Measurements from ENCODE around the gene HNRNPLL. TPM values are rescaled to one million over a fixed set of nuclear protein-coding genes. Genes with fewer than 3 reads are reported as not detected.

The HNRNPLL gene
- total and polyA plus RNA-seq, 4 donors: 7.7 to 18.3 (median 13.1) TPM

- H3K9me3 ChIP-seq (ENCODE audit: control insufficient read depth in 4 of 4, low read length in 3 of 4): no peaks in the 10 kb centered on the region
- H3K36me3 ChIP-seq (ENCODE audit: control insufficient read depth in 4 of 4, insufficient read depth in 3 of 4, low read depth in 1 of 4, low read length in 3 of 4): no peaks in the 10 kb centered on the region
- no peak for TF ChIP-seq JUND (IDR thresholded peaks at IDR 0.05)
- TF ChIP-seq CTCF (IDR thresholded peaks at IDR 0.05; ENCODE audit: low read depth, low read length, missing input control): no peak
- TF ChIP-seq SP1 (IDR thresholded peaks at IDR 0.05): no peak
- no peak for TF ChIP-seq RXRA (IDR thresholded peaks at IDR 0.05)
- no peak for TF ChIP-seq RAD21 (IDR thresholded peaks at IDR 0.05)
- TF ChIP-seq YY1 (IDR thresholded peaks at IDR 0.05): peak; percentile 6
- H3K27me3 ChIP-seq (ENCODE audit: control insufficient read depth in 4 of 4, insufficient read depth in 4 of 4, low read length in 3 of 4): no peaks in the 10 kb centered on the region
- H3K27ac ChIP-seq (ENCODE audit: low read depth in 1 of 2, low read length in 2 of 2): peak overlapping the region; percentile 87 to 92
- H3K9ac ChIP-seq (ENCODE audit: low read depth in 1 of 2, low read length in 2 of 2): peak overlapping the region; percentile 56 to 86
- H3K4me1 ChIP-seq (ENCODE audit: control insufficient read depth in 4 of 4, insufficient read depth in 4 of 4, low read length in 3 of 4): peaks cover 4 to 17% (median 9%) of the 10 kb centered on the region in 4 donors
- WGBS: 2% methylated on average over 25 of the region's 25 CpGs
- DNase-seq (ENCODE audit: low spot score): no peak
- H3K4me3 ChIP-seq (ENCODE audit: low read depth in 1 of 3, low read length in 3 of 3): peak overlapping the region; percentile 86 to 98 (median 87)
Observed at GRCh38 chr2:38601463-38602135, 1.1 kb downstream of the HNRNPLL start.

DNA sequence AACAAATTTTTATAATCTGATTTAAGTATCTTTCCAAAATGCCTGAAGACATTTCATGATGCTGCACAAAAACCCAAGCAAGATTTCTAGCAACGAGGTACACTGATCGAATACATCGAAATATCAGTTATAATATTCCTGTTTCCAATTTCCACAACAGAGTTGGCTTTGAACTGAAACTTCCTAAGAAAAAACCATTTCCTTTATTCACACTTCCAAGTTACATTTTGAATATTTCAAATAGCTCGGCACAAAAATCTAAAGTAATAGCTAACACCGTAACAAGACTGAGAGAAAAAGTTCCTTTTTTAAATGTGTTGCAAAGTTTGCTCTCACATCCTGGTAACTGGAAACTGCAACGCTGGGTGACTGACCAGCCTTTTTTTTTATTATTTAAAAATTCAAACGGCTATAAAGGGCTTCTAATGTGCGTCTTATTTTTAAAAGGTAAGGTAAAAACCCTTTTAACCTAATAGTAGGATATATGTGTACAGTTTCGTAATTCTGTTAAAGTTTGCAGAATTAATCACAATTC is 1.7 kb downstream of the HNRNPLL start:
- TF ChIP-seq SP1 (IDR thresholded peaks at IDR 0.05) (no peak), FOXA1 (IDR thresholded peaks at IDR 0.05) (no peak), HNF4G (IDR thresholded peaks at IDR 0.05) (no peak), YY1 (IDR thresholded peaks at IDR 0.05) (no peak), REST (IDR thresholded peaks at IDR 0.05) (no peak), HNF4A (conservative IDR thresholded peaks at IDR 0.05) (no peak), JUND (IDR thresholded peaks at IDR 0.05) (no peak), FOXA2 (IDR thresholded peaks at IDR 0.05) (no peak), TAF1 (conservative IDR thresholded peaks at IDR 0.05) (no peak), CTCF (IDR thresholded peaks at IDR 0.05; ENCODE audit: low read depth, low read length, missing input control) (no peak)
- TF ChIP-seq, protein P1, sequence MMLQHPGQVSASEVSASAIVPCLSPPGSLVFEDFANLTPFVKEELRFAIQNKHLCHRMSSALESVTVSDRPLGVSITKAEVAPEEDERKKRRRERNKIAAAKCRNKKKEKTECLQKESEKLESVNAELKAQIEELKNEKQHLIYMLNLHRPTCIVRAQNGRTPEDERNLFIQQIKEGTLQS (IDR thresholded peaks at IDR 0.05): no peak
- DNase-seq (ENCODE audit: low spot score): no peak
- Histone ChIP-seq H3K9me3 (ENCODE audit: control insufficient read depth in 4 of 4, low read length in 3 of 4) (no peaks in the 10 kb centered on the region), H3K36me3 (ENCODE audit: control insufficient read depth in 4 of 4, insufficient read depth in 3 of 4, low read depth in 1 of 4, low read length in 3 of 4) (no peaks in the 10 kb centered on the region), H3K4me3 (ENCODE audit: low read depth in 1 of 3, low read length in 3 of 3) (peak overlapping the region; percentile 86 to 98 (median 87)), H3K27me3 (ENCODE audit: control insufficient read depth in 4 of 4, insufficient read depth in 4 of 4, low read length in 3 of 4) (no peaks in the 10 kb centered on the region), H3K9ac (ENCODE audit: low read depth in 1 of 2, low read length in 2 of 2) (peak overlapping the region in 1 of 2 donors; percentile 86), H3K27ac (ENCODE audit: low read depth in 1 of 2, low read length in 2 of 2) (peak overlapping the region; percentile 23 to 92), H3K4me1 (ENCODE audit: control insufficient read depth in 4 of 4, insufficient read depth in 4 of 4, low read length in 3 of 4) (peaks cover 4 to 17% (median 9%) of the 10 kb centered on the region in 4 donors)
- 32% methylated on average over 9 of the region's 9 CpGs for WGBS

All from liver (tissue), 9 donors.